ENCODE data around the gene CD47. TPM values are rescaled to one million over a fixed set of nuclear protein-coding genes. Genes with fewer than 3 reads are reported as not detected.

The CD47 gene
- total and polyA plus RNA-seq, 10 of the 15 experiments (the other 5 are each of a cell fraction or from before 2014, with no cell fraction given): 22.9 to 175 (median 81.1) TPM

DNA sequence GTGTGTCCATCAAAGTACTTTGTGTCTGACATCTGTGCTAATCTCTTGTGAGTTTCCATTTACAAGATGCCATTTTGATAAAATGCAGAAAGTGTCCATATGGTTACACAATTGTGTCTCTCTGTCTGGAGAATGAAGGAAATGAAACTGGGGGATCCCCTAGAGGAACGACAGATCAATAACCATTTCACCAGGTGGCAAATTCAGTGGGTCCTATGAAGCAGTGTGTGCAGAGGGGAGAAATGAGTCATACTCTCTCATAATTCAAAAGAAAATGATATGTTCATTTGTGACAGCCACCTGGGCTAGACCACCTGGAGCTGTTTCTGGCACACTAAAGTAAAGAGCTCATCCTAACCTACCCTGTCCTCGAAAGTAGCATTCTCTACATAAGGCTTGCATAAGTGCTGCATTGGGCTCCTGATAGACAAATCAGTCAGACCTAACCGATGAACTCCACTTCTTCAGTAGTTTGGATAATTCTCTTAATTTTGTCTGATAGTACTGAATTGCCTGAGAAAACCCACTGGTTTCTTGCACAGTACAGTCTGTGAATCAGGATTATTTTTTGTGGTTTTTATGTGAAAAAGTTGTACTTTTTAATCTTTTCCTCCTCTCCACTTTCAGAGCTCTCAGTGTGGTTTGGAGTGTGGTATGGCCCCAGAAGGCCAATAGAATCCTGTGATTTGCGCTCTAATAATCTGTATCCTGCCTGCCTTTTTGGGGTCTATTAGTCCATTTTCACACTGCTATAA is 10.3 kb upstream of the CD47 start (continued):
- peak; percentile 54; the same call in 1 of the 2 replicates for TF ChIP-seq BMI1 (IDR thresholded peaks at IDR 0.05; ENCODE audit: borderline replicate concordance)
- peak; percentile 86 to 89 for TF ChIP-seq IKZF2 (IDR thresholded peaks at IDR 0.05)
- no peak for TF ChIP-seq SREBF1 (IDR thresholded peaks at IDR 0.05; ENCODE audit: low read length)
- no peak for TF ChIP-seq KLF5 (IDR thresholded peaks at IDR 0.05; ENCODE audit: partially characterized antibody)
- TF ChIP-seq, protein P1, sequence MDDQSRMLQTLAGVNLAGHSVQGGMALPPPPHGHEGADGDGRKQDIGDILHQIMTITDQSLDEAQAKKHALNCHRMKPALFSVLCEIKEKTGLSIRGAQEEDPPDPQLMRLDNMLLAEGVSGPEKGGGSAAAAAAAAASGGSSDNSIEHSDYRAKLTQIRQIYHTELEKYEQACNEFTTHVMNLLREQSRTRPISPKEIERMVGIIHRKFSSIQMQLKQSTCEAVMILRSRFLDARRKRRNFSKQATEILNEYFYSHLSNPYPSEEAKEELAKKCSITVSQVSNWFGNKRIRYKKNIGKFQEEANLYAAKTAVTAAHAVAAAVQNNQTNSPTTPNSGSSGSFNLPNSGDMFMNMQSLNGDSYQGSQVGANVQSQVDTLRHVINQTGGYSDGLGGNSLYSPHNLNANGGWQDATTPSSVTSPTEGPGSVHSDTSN (IDR thresholded peaks at IDR 0.05; ENCODE audit: insufficient replicate concordance, low read depth, low read length): peak; percentile 19
- no peak for TF ChIP-seq RFX5 (IDR thresholded peaks at IDR 0.05; ENCODE audit: low read depth, low read length)
- TF ChIP-seq ATF3 (IDR thresholded peaks at IDR 0.05; ENCODE audit: borderline replicate concordance, extremely low read depth, low read depth, low read length): no peak
- TF ChIP-seq MLLT1 (IDR thresholded peaks at IDR 0.05): no peak
- TF ChIP-seq IKZF1 (conservative IDR thresholded peaks at IDR 0.05): peak; percentile 86
- peak; percentile 94 for TF ChIP-seq SPI1 (IDR thresholded peaks at IDR 0.05; ENCODE audit: borderline replicate concordance, insufficient read depth, low read depth, low read length)
- TF ChIP-seq SUZ12 (IDR thresholded peaks at IDR 0.05; ENCODE audit: unreplicated experiment): no peak
- no peak for TF ChIP-seq SMC3 (IDR thresholded peaks at IDR 0.05; ENCODE audit: borderline replicate concordance, low read length)
- TF ChIP-seq, protein P2, sequence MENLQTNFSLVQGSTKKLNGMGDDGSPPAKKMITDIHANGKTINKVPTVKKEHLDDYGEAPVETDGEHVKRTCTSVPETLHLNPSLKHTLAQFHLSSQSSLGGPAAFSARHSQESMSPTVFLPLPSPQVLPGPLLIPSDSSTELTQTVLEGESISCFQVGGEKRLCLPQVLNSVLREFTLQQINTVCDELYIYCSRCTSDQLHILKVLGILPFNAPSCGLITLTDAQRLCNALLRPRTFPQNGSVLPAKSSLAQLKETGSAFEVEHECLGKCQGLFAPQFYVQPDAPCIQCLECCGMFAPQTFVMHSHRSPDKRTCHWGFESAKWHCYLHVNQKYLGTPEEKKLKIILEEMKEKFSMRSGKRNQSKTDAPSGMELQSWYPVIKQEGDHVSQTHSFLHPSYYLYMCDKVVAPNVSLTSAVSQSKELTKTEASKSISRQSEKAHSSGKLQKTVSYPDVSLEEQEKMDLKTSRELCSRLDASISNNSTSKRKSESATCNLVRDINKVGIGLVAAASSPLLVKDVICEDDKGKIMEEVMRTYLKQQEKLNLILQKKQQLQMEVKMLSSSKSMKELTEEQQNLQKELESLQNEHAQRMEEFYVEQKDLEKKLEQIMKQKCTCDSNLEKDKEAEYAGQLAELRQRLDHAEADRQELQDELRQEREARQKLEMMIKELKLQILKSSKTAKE (IDR thresholded peaks at IDR 0.05; ENCODE audit: low read depth, poor library complexity, severe bottlenecking): peak; percentile 95
- no peak for TF ChIP-seq SP1 (IDR thresholded peaks at IDR 0.05; ENCODE audit: low read depth, low read length)
- TF ChIP-seq HDAC2 (IDR thresholded peaks at IDR 0.05): no peak
- 0 out of 2 replicates have a peak, but pooled peaks have one; percentile 45 for TF ChIP-seq MEF2A (IDR thresholded peaks at IDR 0.05; ENCODE audit: insufficient read depth, low read depth, low read length)
- no peak for TF ChIP-seq ZNF274 (IDR thresholded peaks at IDR 0.05; ENCODE audit: insufficient read depth, insufficient read length)
- no peak for TF ChIP-seq SMAD1 (IDR thresholded peaks at IDR 0.05; ENCODE audit: low read depth, partially characterized antibody)
- TF ChIP-seq ZBTB33 (IDR thresholded peaks at IDR 0.05): no peak
- TF ChIP-seq ASH2L (IDR thresholded peaks at IDR 0.05; ENCODE audit: borderline replicate concordance, low read depth): no peak
